NCI-H748 treated with DMSO at 0.1 percent for 48 hours (cell line): Measurements from ENCODE around the gene PSEN1.

Experiments
- DNase-seq: peaks from one replicate; lab custom pipeline; 2025; lab: John Stamatoyannopoulos, UW

PSEN1 gene

GRCh38 chr14:73240816-73241480 is 104.6 kb downstream of the PSEN1 start:
- DNase-seq: no peak

GRCh38 chr14:73241481-73242165 is 105.3 kb downstream of the PSEN1 start:
- no peak for DNase-seq

- DNase-seq: no peak
Observed at GRCh38 chr14:73242357-73242901, 106.1 kb downstream of the PSEN1 start.

- no peak for DNase-seq
Observed at GRCh38 chr14:73243341-73243740, 107.0 kb downstream of the PSEN1 start.

GRCh38 chr14:73243748-73244147 is 107.4 kb downstream of the PSEN1 start:
- no peak for DNase-seq

GRCh38 chr14:73244541-73245290 is 108.4 kb downstream of the PSEN1 start:
- DNase-seq: no peak

GRCh38 chr14:73245480-73246325 is 109.4 kb downstream of the PSEN1 start:
- peak; percentile 20 for DNase-seq

GRCh38 chr14:73246387-73247150 is 110.3 kb downstream of the PSEN1 start:
- DNase-seq: no peak

- no peak for DNase-seq
Observed at GRCh38 chr14:73248108-73248868, 112.0 kb downstream of the PSEN1 start.

- DNase-seq: no peak
Observed at GRCh38 chr14:73249108-73249507, 112.8 kb downstream of the PSEN1 start.

GRCh38 chr14:73249564-73250316 is 113.4 kb downstream of the PSEN1 start:
- DNase-seq: no peak

- no peak for DNase-seq
Observed at GRCh38 chr14:73250317-73250713, 114.0 kb downstream of the PSEN1 start.

- no peak for DNase-seq
Observed at GRCh38 chr14:73250781-73251500, 114.6 kb downstream of the PSEN1 start.

- no peak for DNase-seq
Observed at GRCh38 chr14:73251516-73252215, 115.4 kb downstream of the PSEN1 start.

- DNase-seq: no peak
Observed at GRCh38 chr14:73252491-73253322, 116.4 kb downstream of the PSEN1 start.

- DNase-seq: no peak
Observed at GRCh38 chr14:73253323-73253610, 117.0 kb downstream of the PSEN1 start.

GRCh38 chr14:73253721-73254120 is 117.4 kb downstream of the PSEN1 start:
- DNase-seq: no peak
